ENCODE data around the gene CDH15.
A peak's percentile ranks its signal among the peaks of the same experiment; 100 is the strongest.

CDH15 gene, protein sequence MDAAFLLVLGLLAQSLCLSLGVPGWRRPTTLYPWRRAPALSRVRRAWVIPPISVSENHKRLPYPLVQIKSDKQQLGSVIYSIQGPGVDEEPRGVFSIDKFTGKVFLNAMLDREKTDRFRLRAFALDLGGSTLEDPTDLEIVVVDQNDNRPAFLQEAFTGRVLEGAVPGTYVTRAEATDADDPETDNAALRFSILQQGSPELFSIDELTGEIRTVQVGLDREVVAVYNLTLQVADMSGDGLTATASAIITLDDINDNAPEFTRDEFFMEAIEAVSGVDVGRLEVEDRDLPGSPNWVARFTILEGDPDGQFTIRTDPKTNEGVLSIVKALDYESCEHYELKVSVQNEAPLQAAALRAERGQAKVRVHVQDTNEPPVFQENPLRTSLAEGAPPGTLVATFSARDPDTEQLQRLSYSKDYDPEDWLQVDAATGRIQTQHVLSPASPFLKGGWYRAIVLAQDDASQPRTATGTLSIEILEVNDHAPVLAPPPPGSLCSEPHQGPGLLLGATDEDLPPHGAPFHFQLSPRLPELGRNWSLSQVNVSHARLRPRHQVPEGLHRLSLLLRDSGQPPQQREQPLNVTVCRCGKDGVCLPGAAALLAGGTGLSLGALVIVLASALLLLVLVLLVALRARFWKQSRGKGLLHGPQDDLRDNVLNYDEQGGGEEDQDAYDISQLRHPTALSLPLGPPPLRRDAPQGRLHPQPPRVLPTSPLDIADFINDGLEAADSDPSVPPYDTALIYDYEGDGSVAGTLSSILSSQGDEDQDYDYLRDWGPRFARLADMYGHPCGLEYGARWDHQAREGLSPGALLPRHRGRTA

GRCh38 chr16:89171216-89172170 is at the start of gene CDH15:
Gene CDH15, plus strand, starts transcription at chr16:89171748. Its CDS starts 84 bp downstream, at chr16:89171832.
- DNase-seq: peak; percentile 75

DNA sequence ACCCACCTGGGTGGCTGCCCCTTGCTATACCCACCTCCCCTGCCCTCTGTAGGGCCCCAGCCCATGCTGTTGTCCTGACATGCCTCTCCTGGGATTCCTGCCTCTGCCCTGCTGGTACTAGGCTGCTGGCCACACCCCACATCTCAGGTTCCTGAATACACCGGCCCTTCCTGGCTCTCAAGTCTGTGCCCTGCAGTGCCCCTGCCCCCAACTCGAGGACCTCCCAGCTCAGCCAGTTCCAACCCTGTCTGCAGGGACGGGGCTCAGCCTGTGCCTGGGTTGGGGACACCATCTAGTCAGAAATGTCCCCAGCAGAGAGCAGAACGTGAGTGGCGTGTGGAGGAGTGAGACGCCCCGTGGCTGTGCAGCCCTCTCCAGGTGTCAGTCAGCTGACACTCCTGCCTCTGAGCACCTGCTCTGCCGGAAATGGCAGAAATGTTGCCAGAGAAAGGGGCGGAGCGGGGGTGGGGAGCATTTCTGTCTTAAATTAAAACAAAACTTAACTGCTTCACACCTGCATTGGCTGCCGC is 49.2 kb upstream of the CDH15 start:
- no peak for DNase-seq

DNA sequence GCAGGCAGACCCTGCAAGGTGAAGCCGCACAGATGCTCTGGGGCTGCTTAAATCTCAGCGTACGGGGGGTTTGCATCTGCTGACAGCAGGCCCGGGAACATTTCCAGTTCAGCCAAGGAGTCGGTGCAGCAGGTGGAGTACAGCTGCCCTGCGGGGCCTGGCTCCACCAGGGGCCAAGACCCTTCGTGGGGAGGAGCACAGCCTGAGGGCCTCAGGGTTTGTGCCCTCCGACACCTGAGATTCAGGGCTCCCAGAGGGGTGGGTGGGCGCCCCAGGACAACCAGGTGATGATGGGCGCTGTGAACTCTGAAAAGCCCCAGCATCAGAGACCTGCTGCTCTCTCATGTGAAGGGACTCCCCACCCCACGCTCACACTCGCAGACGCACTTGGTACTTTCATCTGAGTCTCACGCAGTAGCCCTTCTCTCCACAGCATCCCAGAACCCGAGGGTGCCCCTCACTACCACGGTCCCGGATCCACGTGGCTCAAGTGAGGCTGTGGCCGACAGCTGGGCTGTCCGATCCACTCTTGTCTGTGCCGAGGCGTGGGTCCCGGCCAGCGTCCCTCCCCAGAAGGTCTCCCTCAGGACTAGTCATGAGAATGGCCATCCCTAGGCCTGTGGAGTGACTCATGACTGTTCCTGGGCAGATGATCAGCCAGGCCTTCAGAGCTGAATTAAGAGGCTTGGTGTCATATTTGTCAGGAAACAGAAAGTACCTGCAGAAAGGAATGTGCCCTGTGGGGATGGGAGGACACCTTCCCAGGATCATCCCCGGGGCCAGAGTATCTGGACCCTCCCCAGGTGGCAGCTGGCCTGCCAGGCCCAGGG is 48.3 kb upstream of the CDH15 start:
- DNase-seq: no peak

DNA sequence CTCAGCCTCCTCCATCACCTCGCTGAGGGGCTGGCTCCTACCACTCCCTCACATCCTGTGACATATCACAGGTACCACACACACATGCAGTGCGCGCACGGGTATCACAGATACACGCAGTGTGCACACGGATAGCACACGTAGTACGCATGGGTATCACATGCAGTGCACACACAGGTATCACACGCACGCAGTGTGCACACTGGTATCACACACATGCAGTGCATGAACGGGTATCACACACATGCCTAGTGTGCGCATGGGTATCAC is 47.8 kb upstream of the CDH15 start:
- DNase-seq: no peak

DNA sequence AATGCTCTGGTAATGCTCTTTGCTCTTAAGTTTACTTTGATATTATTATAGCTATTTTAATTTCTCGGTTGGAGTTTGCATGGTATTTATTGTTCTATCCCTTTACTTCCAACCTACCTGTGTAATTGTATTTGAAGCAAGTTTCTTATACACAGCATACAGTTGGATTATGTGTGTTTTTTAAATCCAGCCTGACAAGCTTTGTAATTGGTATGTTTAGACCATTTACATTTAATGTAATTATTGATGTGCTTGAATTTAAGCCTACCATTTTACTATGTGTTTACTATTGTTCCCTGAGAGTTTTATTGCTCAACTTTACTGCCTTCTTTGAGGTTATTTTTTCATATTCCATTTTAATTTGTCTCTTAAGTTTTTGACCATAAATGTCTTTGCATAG is 42.2 kb upstream of the CDH15 start:
- no peak for DNase-seq

DNA sequence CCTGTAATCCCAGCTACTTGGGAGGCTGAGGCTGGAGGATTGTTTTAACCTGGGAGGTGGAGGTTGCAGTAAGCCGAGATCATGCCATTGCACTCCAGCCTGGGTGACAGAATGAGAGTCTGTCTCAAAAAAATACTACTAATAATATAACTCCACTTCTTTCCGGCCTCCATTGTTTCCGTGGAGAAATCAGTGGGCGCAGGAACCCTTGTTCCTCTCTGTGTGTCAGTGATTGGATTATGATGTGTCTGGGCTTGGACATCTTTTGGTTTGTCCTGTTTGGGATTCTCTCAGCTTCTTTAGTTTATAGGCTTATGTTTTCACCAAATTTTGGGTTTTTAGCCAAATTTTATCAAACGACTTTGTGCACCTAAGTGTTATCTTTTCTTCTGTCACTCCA is 41.1 kb upstream of the CDH15 start:
- no peak for DNase-seq

DNA sequence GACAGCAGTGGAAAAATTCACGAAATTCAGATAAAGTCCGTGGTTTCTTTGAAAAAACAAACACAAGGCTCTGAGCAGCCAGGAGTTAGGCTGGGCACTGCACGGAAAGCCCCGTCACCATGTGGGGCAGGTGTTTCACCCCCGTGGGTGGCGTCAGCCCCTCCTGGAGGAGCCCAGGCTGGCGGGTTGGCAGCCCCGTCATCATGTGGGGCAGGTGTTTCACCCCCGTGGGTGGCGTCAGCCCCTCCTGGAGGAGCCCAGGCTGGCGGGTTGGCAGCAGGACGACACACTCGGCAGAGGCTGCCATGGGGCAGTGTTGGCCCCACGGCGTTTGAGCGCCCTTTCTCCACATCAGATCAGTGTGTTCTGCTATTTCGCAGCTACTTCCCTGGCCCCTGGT is 39.8 kb upstream of the CDH15 start:
- DNase-seq: no peak

DNA sequence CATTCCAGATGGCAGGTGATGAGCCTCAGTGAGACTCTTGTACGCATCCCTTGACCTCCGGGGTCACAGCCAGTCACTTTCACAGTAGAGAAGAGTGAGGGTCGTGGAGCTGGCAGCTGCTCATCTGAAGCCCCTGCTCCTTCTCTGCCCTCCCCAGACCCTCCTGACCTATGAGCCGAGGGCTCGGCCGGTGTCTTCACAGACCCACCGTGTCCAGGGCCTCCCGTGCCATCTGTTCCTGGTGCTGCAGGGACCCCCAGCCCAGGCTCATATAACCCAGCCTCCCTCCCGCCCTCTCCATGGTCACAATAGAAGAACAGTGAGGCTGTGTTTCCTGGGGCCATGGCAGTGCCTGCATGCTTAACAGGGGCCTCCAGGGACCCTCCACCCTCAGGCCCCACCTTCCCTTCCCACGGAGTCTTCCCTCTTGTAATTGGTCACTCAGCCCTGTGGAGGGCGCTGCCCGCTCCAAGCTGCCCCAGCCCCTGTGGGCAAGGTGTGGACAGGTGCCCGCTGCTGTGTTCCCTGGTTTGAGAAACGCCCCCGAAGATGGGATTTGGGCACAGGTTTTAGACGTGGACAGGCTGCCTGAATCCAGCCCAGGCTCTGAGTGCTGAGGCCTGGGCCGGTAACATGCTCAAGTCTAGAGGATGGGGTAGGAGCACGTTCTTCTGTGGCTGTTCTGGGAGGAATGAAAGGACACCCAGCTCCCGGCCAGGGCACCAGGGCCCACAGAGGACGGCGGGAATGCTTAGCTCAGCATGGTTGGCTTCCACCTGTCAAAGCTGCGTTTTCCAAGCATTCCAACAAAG is 39.1 kb upstream of the CDH15 start:
- no peak for DNase-seq

DNA sequence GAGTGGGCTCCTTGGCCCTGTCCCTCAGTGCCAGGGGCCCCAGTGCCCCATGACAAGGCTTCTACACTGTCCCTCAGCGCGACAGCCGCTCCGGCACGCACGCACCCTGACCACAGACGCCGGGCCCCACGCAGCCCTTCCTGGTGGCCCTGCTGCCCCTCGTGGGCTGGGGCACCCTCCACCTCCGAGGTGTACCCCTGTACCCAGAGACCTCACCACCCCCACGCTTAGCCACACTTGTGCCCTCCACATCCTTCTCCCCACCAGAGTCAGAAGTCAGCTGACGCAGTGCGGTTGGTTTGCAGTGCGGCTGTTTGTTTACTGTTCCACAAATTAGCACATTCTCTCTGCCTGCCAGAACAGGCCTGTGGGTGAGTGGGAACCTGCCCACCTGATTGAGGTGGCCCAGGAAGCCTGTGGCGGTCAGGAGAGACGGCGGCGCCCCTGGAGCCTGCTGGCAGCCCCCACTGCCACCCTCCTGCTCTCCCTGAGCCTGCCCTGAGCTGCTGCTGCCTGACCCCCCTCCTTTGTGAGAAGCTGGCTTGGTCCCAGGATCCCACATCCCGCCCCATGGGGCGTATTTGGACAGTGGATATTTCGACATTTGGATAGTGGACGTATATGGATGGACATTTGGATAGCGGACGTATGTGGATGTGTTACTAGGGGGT is 38.0 kb upstream of the CDH15 start:
- DNase-seq: no peak

- DNase-seq: no peak
Measured at GRCh38 chr16:89134269-89134668, 37.3 kb upstream of the CDH15 start.

GRCh38 chr16:89135166-89135565 is 36.4 kb upstream of the CDH15 start:
- DNase-seq: no peak

DNA sequence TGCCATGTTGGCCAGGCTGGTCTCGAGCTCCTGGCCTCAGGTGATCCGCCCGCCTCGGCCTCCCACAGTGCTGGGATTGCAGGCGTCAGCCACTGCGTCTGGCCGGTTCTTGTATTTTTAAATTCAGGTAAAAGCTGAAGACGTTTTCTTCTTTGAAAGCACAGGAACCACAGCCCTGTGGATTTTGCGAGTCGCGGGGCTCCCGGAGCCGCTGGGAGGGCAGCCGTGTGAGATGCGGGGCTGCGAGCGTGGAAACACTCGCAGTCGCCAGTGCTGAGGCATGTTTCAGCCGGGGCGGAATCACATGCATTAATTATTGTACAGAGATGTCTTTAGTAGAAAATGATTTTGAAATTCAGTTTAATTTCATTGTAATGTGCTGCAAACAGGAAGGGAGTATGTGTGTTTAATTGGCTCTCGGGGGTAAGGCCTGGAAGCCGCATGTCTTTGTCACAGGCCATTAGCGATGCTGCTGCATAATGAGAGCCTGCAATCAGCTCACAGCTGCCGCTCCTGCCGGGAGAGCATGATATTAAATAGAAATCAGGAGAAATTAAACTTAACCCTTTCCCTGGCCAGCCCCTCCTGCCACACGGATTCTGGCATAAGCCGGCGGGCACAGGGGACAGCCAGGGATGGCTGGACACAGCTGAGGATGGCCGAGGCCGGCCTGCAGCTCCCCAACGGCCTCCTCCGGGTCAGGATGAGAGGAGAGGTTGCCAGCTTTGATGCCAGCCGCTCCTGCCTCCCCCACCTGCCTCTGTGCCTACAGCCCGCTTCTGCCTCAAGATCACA is 35.4 kb upstream of the CDH15 start:
- DNase-seq: no peak

- DNase-seq: no peak
Measured at GRCh38 chr16:89136931-89137330, 34.6 kb upstream of the CDH15 start.

- DNase-seq: no peak
Measured at GRCh38 chr16:89137666-89138512, 33.7 kb upstream of the CDH15 start.

GRCh38 chr16:89138513-89138795 is 33.1 kb upstream of the CDH15 start:
- no peak for DNase-seq

DNA sequence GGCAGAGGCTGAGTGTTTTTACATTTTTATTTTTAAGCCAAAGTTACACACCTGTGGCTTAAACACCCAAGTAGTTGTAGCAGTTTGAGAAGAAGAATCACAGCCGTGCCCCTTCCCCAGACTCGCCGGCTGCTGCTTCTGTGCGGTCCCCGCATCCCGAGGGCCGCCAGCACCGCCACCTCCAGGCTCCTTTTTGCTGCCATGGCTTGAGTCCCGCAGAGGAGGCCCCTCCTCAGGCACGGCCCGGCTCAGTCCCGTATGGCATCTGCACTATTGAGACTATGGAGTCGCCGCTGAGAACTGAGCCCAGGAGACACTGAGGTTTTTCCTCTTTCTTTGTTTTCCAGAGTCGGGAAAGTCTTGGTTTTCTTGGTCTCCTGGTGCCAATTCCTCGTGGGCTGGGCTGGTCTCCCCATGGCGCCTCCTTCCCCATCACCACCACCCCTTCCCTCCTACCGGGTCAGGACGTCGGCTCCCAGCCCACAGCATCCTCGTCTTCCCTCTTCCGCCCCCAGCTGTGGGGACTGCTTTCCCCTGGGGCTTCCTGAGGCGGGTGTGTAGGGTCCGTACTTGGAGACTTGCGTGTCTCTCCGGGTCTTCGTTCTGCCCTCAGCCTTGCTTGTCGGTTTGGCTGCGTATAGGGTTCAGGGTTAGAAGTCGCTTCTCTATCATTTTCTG is 32.6 kb upstream of the CDH15 start:
- DNase-seq: no peak

- DNase-seq: no peak
Measured at GRCh38 chr16:89139907-89140361, 31.6 kb upstream of the CDH15 start.

DNA sequence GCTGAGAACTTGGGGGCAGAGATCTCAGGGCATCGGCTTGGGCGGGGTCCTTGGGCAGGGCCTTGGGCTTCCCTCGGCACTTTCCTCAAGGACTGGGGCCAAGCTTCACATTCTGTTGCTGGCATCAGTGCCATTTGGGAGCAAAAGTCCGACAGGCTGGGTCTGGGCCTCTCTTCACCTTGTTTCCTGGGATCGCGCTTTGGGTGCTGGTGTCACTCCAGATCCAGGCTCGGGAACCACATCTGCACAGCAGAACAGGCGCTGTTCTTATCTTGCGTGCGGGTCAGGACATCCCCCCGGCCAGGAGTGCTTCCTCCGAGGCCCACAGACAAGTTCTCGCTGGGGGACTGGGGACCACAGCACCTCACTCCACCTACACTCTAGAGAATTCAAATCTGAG is 31.1 kb upstream of the CDH15 start:
- no peak for DNase-seq
